ENCODE data around the gene TMEM209.
"Not testable (repeated sequence)": the region's sequence is repeated elsewhere in the genome, so short reads cannot be mapped to it uniquely, and the experiment has no call there.

TMEM209 gene

DNA sequence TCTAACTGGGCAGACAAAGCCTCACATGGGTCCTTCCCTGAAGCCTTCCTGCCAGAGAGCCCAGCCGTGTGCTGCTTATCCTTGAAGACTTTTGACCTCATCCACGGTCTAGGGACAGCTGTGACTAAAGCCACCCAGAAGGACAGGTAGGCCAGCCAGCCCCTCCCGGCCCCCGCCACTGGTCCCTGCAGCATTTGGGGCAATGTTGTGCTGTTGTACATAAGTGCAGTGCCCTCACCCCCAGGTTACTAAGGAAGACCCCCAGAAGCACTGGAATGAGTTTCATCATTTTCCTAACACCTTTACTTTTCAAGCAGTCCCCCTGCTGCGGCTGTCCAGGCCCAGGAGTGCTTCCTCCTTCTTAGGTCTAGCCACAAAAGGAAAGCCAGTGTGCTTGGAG lies 43.0 kb downstream of the TMEM209 start:
- no peak for DNase-seq (ENCODE audit: low read depth, low spot score)

DNA sequence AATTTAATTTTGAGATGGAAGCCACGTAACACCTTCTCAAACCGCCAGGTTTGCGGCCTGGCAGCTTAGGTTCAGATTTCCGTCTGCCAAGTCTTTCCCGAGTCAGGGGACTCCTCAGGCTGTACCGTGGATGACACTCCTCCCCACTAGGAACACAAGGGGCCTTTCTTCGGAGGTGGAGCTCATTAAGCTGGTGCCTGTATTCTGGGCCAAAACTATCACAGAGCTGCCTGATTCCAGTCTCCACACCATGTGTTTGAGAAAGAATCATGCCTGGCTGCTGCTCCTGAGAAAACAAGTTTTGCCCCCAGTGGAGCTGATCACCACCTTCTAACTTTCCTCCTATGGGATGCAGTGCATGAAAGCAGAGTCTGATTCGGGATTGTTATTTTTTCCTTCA lies 44.8 kb downstream of the TMEM209 start:
- DNase-seq (ENCODE audit: low read depth, low spot score) = no peak

DNA sequence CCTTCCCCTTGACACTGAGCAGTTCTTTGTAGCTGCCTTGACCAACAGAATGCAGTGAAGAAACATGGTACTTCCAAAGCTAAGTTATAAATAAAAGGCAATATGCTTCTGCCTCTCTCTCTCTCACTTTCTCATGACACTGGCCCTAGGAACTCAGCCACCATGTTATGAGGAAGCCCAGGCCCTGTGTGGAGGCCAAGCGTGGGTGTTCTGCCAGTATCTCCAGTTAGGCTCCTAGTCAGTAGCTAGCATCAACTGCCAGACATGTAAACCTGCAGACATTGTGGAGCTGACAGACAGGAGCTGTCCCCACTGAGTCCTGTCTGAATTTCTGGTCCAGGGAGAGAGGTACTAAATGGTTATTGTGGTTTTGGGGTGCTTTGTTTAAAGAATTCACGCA lies 45.2 kb downstream of the TMEM209 start:
- DNase-seq (ENCODE audit: low read depth, low spot score) = no peak

DNA sequence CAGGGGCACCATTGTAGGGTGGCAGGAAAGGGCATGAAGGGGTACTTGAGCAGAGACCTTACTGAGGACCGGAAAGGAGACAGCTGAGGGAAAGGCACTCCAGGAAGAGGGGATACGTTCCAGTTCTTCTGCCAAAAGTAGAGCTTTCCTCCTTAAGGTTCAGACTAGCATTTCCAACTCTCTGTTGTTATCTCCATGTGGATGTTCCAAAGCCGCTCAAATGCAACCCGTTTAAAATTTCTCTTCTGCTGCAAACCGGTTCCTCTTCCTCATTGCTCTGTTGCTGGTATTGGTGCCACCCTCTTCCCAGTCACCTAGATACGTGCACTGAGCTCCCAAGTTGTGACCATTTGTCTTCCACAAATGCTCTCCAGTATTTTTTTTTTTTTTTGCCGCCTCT lies 47.5 kb downstream of the TMEM209 start:
- DNase-seq (ENCODE audit: low read depth, low spot score) = no peak

DNA sequence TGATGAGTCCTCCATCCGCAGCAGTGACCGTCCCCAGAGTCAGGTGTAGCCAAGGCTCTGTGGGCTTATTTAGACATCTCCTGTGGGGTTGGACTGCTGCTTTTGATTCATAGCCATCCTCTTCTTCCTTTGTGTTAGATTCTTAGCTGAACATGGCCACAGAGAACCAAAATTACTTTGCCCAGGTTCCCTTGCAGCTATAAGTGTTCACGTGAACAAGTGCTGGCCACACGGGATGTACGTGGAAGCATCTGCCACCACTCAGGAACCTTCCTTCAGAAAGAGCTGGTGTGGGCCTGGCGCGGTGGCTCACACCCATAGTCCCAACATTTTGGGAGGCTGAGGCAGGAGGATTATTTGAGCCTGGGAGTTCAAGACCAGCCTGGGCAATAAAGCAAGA lies 49.1 kb downstream of the TMEM209 start:
- DNase-seq (ENCODE audit: low read depth, low spot score) = no peak

DNA sequence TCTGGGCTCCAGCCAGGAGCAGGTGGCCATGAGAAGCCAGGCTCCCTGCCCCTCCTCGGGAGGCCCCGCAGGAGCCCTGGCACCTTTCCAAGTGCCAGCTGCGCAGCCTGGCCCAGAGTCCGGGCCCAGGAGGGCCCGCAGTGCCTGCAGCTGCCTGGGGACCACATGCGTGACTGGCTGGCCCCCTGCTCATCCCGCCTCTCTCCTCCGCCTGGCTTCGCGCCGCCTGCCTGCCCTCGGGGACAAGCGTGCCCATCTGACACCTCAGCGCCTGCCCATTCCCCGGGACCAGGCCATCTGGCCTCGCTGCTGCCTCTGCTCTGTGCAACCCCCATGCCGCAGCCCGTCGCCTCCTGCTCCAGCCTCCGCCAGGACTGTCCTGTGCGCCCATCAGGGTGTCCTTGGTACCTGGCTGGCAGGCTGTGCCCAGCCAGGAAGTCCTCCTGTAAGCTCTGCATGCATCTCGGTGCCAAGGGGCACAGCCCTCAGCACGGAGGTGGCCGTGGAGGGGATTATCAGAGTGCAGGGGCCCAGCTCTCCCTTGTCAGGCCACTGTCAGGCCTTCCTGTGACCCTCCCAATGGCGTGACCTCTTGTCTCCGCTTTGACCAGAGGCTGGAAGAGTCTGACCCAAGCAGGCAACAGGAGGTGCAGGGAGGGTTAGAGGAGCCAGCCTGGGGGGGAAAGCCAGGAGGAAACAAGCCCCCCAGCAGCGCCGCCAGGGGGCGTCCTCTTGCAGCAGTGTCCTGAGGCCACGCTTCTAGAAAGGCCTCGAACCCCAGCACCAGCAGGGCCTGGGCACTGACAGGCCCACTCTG lies 50.5 kb downstream of the TMEM209 start:
- DNase-seq (ENCODE audit: low read depth, low spot score) = no peak

DNA sequence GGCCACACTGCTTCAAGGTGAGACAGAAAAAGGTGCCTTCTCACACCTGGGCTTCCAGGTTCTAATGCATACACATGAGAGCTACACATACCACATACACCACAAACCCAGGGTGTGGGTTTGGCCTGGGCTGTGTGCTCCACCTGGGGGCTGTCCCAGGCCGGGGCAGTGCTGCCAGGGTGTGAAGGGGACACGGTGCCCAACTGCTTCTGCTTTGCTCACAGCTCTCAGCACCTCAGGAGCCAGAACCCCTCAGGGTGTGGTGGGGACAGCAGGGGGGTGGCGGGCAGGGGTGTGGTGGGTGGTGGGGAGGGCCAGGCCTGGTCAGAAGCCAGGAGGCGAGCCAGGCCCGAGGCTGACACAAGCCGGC lies 51.1 kb downstream of the TMEM209 start:
- no peak for DNase-seq (ENCODE audit: low read depth, low spot score)

DNA sequence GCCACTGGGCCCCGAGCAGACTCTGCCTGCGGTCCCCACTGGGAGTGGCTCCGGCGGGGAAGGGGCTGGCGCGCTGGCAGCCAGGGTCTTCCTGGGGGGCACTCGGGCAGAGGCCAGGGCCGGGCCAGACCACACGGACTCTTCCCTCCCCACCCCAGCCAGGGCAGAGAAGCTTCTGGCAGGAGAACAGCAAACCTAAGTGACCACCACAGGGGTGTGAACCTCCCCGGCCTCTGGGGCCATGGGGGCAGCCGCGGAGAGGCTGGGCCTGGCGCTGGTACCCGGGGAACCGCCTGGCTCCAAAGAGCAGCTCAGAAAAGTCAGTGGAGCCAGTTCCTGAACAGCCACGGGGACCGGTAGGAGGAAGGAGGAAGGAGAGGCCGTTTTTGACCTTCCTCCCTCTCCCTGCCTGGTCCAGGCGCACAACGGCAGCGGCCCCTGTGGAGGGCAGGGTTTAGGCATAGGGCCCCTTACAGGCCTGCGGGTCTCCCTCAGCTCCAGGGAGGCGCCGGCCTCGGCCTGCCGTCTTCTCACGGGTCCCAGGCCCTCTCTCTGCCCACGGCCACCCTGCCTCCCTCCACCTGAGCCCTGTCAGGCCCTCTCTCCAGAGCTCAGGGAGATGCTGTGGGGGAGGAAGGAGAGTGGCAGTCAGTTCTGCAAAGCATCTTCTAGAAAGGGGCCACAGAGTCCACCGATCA lies 51.8 kb downstream of the TMEM209 start:
- DNase-seq (ENCODE audit: low read depth, low spot score) = no peak

DNA sequence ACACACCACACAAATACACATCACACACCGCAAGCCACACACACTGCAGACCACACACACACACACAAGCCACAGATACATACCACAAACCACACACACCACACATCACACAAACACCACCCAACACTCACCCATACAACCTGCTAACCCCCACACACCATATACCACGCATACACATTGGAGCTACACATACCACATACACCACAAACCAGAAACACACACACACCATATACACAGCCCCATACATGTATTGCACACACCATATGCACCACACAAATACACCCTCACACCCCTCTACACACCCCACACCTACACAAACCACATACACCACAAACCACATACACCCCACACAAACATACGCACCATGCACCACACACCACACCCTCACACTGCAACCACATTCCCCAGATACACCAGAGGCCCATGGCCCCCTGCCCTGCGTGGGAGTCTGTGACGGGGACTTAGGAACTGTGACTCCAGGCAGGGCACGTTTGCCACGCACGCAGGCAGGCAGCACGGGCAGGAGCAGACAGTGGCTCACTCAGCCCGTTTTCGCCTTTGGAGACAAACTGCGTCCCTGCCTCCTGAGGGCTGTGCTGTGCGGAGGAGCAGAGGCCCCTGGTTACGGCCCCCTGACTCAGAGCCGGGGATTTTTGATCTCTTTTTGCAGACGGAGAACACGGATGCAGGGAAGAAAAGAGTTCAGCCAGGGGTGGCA lies 52.6 kb downstream of the TMEM209 start:
- no peak for DNase-seq (ENCODE audit: low read depth, low spot score)

DNA sequence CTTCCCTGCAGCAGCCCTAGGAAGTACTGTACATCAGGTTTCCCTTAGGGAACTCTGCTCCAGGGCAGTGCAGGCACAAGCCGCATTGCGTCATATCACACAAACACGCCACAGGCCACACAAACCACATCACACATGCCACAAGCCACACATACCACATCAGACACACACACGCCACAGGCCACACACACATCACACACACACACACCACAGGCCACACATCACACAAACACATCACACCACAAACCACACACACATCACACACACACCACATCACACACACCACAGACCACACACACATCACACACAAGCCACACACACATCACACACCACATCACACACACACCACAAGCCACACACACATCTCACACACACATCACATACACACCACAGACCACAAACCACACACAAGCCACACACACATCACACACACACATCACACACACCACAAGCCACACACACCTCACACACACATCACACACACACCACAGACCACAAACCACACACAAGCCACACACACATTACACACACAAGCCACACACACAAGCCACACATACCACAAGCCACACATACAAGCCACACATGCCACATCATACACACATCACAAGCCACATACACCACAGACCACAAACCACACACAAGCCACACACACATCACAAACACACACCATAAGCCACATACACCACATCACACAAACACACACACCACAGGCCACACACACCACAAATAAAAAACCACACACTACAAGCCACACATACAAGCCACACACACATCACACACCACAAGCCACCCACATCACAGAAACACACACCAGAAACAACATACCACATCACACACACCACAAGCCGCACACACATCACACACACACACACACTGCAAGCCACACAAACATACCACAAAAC lies 53.4 kb downstream of the TMEM209 start:
- DNase-seq (ENCODE audit: low read depth, low spot score) = no peak

DNA sequence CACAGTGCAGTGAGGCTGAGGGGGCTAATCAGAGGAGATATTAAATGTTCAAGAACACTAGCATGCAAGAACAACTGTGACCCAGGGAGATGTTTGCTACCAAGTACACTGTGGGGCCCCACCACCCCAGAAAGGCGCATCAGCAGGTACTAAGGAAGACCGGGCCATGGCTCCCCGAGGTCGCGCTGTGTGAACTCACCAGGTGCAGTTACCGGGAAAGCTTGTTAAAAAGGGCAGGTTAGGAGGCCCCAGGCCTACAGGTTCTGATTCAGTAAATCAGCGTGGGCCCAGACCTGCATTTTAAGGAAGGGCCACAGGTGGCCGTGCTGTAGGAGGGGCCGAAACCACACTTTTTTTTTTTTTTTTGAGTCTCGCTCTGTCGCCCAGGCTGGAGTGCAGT lies 54.6 kb downstream of the TMEM209 start:
- DNase-seq (ENCODE audit: low read depth, low spot score) = no peak

DNA sequence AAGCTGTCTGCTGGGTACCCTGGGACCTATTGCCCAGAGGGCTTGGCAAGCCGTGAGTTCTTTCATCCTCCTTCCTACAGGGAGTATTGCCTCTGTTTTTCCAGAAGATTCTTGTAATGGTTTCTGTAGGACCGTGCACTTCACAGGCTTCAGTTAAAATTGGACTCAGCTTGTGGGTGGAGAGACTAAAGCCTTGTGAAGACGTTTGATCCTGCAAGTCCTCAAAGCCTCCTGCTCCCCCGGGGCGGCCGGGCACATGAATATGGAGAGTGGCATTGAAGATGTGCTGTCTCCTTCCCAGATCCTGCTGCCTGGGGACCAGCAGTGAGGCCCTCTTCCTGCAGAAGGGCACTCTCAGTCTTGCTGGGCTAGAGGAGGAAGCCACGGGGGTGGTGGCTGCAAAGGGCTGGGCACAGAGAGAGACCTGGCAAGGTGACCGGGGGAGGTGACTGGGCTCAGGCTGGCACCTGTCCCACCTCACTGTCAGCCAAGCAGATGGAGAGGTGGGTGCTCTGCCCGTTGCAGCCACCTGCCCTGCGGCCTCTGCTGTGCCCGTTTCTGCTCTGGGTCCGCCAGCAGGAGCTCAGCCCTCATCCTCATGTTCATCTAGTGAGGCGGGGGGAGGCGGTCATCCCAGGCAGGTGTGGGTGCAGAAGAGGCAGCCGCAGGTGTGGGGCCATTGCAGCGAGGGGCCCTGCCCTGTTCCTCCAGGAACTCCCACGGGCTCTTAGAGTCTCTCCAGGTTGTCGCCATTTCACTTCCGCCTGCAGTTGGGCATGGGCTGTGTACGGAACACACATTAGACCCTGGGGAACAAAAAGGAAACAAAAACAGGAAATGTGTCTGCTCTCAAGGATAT lies 55.7 kb downstream of the TMEM209 start:
- DNase-seq (ENCODE audit: low read depth, low spot score) = no peak

DNA sequence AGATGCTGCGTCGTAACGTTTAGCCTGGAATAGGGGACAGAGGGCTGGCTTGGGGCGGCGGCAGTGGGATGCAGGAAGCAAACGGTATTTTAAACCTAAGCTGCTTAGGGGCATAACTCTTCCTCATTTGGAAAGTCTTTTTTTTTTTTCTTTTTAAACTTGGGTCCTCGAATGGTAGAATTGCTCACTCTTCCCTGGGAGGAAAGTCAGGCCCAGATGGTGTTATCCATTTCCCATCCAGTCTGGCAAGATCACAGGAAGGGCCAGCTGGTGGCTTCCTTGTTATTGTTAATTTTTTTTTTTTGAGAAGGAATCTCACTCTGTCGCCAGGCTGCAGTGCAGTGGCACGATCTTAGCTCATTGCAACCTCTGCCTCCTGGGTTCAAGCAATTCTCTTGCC lies 56.6 kb downstream of the TMEM209 start:
- no peak for DNase-seq (ENCODE audit: low read depth, low spot score)

DNA sequence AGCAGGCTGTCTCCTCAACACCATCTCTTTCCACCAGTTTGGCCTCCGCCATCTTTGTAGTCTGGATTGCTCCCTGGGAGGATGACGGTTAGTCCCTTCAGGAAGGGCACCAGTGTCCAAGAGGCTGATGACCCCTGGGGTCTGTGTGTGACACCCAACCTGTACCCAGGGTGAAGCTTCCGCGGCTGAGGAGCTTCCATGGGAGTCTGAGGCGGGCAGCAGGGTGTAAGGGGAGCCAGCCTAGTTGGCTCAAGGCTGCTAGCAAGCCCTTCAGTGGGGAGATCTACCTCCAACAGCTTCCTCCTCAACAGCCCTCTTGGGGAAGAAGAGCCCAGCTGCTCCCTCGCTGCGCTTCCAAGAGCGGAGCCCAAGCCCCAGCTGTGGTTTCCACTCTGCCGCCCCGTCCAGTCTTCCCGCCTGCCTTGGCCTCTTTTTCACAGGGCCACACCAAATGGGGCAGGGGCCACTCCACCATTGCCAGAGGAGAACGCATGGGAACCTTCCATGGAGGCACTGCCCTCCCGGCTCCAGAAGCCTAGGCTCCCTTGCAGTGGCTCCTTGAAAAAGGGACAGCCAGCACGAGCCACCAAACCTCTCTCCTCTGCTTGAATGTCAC lies 57.4 kb downstream of the TMEM209 start:
- no peak for DNase-seq (ENCODE audit: low read depth, low spot score)

DNA sequence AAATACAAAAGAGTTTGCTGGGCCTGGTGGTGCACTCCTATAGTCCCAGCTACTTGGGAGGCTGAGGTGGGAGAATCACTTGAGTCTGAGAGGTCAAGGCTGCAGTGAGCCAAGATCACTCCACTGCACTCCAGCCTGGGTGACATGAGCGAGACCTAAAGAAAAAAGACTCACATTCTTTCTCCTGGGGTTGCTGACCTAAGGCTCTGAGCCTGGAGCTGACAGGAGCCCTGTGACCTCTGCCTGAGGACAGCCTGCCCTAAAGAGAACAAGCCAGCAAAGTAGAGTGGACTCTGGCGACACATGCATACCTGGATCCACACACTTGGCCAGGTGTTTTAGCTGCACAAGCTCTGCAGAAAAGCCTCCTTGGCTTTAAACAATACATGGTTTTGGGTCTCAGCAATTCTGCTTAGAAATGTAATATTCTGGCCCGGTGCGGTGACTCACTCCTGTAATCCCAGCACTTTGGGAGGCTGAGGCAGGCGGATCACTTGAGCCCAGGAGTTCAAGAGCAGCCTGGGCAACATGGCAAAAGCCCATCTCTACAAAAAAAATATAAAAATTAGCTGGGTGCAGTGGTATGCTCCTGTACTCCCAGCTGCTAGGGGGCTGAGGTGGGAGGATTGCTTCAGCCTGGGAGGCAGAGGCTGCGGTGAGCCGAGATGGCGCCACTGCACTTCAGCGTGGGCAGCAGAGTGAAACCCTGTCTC lies 58.4 kb downstream of the TMEM209 start:
- no peak for DNase-seq (ENCODE audit: low read depth, low spot score)

DNA sequence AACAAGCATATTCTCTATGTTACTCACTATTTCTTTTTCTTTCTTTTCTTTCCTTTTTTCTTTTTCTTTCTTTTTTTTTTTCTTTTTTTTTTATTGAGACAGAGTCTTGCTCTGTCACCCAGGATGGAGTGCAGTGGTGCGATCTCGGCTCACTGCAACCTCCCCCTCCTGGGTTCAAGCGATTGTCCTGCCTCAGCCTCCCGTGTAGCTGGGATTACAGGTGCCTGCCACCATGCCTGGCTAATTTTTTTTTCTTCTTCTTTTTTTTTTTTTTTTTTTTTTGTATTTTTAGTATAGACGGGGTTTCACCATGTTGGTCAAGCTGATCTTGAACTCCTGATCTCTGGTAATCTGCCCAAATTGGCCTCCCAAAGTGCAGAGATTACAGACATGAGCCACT lies 59.1 kb downstream of the TMEM209 start:
- DNase-seq (ENCODE audit: low read depth, low spot score) = not testable (repeated sequence)

DNA sequence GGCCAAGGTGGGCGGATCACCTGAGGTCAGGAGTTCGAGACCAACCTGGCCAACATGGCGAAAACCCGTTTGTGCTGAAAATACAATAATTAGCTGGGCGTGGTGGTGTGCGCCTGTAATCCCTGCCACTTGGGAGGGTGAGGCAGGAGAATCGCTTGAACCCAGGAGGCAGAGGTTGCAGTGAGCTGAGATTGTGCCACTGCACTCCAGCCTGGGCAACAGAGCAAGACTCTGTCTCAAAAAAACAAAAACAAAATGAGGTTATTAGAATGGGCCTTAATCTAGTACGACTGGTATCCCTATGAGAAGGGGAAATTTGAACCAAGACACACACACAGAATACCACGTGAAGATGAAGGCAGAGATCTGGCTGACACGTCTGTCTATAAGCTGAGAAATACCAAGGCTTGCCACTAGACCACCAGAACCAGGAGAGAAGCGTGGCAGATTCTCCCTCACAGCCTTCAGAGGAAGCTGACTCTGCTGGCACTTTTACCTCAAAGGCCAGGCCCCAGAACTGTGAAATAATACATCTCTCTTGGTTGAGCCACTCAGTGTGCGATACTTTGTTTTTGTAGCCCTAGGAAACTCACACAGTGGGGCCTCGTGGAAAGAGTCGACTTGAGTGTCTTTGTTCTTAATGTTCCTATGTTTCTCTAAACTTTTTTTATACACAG lies 59.6 kb downstream of the TMEM209 start:
- DNase-seq (ENCODE audit: low read depth, low spot score) = no peak

DNA sequence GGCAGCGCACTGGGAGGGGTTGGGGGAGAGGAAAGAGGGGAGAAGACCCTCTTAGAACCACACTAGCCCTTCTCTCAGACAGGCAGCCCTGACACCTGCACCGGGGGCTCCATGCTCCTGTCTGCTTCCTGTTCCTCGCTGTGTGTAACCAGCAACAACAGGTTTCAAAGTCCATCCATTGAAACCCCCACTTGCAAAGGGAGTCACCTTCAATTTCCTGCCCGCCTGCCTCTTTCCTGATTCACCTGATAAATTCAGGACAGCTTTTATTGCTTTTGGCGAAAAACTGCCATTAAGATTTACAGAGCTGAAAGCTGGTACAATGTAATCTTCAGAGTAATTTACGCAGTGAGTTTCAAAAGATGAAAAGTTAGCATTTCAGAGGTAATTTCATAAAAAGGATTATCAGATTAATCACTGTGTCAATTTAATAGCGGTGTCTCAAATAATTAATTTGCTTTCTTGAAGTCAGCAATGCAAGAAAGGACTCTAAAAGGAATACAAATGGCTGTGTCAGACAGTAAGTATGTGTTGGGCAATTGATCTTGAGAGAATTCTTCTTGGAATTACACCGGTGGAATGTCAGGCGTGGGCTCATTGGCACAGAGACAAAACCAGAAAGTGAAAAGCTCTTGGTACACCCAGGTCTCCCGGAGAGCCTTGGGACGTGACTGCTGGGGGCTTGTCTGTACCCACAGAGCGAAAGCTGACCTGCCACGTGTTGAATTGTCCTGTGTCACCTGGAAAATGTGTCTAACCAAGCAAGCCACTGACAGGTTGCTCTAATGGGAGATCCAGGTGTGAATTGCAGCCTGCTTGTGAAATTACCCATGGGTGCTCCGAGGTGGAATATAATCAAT lies 60.7 kb downstream of the TMEM209 start:
- no peak for DNase-seq (ENCODE audit: low read depth, low spot score)

Measured in brain pericyte (primary cell).